GM18519 (cell line): ENCODE results near the gene MYBPH.

Experiments used
- ATAC-seq: cut with Tn5 transposase; IDR thresholded peaks from one replicate; pipeline ENCODE4 v1.9.1; 2021; ENCODE audit warnings: mild to moderate bottlenecking, moderate library complexity; ENCODE audit not compliant: unreplicated experiment, low FRiP score

MYBPH gene

GRCh38 chr1:203175237-203175826, at the start of gene MYBPH:
TSS of gene MYBPH (minus strand) at chr1:203175826. CDS start at chr1:203175755, 71 bp downstream.
- ATAC-seq: no peak

- no peak for ATAC-seq
These were observed 49.4 kb upstream of the MYBPH start for GRCh38 chr1:203225071-203225470.

DNA sequence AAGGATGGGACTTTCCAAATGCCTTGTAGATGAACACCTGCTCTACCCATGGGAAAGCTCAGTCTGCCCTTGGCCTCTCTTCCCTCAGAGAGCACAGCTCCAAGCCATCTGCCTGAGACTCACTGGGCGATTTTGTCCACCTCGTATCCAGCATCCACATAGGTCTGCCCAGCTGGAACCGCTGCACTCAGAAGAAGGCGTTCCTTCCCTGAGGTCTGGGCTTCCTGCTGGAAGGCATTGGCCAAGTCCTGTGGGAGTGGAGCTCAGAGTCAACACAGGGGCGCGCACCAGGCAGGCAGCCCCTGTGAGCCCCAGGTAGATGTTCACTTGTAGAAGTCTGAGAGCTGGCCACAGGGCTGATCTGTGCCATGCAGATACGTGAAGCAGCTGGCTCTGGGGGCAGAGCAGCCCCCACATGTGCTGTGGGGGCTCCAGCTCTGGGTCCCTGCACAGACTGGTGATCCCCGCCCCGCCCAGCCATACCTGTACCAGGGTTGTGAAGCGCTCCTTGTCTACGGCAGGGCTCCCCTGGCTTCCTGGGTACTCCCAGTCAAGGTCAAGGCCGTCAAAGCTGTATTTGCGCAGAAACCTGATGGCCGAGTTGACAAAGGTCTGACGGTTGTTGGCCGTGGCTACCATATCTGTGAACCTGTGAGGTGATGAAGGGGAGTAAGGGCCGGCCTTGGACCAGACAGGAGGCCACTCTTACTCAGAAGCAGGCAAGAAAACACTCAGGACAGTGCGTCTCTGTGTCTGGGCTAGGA, 47.6 kb upstream of the MYBPH start:
- ATAC-seq: no peak

- no peak for ATAC-seq
These were observed 44.3 kb upstream of the MYBPH start for GRCh38 chr1:203219934-203220333.

GRCh38 chr1:203219171-203219570, 43.5 kb upstream of the MYBPH start:
- ATAC-seq: no peak

DNA sequence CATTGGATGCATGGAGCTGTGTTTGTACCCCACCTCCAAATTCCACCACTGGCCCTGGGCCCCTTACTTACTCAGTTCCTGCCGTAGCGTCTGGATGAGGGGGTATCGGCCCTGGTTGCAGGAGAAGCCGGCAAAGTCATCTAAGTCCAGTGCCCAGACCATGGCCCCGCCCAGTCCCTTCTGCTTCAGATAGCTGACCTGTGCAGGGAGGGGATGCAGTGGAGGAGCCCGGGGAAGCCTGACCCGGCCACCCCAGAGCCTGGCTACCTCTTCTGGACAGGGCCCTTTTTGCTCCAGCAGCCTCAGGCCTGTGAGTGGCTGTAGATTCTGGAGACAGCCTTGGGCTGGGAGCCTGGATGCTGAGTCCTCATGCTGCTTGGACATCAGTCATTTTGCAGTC, 42.0 kb upstream of the MYBPH start:
- no peak for ATAC-seq

GRCh38 chr1:203217139-203217655, 41.6 kb upstream of the MYBPH start:
- ATAC-seq: no peak

GRCh38 chr1:203216274-203217138, 40.9 kb upstream of the MYBPH start:
- no peak for ATAC-seq

DNA sequence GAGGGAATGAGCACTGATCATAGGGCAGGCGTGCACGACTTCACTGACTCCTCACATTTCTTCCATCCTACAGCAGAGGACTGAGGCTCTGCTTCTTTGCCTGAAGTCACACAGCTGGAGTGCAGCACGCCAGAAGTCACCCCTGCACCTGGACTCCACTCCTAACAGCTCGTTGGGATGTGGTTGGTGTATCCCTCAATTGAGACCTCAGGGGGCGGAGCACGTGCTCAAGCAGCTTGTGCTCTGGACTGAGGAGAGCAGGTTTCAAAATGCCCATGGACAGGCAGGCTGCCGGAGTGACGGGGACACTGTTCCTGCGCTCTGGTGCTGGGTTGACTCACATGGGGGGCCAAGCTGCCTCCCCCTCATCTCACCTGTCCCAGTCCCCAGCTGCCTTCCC, 39.9 kb upstream of the MYBPH start:
- no peak for ATAC-seq

- ATAC-seq: no peak
These were observed 39.2 kb upstream of the MYBPH start for GRCh38 chr1:203214871-203215270.

DNA sequence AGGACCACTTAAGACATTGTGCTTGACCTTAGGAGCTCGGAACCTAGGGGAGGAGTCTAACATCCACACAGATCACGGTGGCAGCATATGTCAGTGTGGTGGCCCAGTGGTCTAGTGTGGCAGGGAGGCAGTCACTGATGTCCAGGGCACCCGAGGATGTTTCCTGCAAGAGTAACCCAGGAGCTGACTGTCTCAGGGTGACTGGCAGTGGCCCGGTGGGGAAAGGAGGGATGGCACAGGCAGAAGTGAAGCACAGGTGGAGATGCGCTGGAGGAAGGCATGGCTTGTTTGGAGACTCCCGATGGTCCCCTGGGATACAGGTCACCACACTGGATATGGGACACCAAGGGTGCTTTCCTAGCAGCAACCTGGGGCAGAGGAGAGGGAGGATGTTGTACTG, 37.5 kb upstream of the MYBPH start:
- no peak for ATAC-seq

DNA sequence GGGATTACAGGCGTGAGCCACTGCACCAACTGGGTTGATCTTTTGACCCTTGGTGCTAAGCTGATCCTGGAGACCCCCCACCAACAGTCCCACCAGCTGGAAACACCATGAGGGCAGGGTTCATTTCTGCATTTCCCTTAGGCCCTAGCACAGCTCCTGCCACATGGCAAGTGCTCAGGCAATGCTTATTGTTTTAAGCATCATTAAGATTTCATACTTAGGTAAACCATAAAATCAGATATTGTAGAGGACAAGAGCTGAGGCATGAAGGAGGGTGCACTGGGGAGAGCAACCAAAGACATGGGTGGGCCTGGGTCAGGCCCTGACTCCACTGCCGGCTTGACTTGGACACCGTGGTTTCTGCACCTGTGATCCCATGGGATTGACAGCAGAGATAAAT, 36.2 kb upstream of the MYBPH start:
- no peak for ATAC-seq

GRCh38 chr1:203210988-203211387, 35.4 kb upstream of the MYBPH start:
- no peak for ATAC-seq

DNA sequence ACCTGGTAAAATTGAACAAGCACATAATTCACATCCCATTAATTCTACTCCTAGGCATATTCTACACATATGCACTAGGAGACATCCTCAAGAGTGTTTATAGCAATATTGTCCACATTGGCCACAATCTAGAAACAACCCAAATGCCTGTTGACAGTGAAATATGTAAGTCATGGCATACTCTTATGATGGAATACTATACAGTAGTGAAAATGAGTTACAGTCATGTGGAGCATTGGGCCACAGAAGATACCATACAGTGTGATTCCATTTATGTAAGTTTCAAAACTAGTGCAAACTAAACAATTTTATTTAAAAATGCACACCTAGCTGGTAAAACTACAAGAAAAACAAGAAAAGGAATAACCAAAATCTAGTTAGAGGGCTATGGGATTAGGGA, 34.7 kb upstream of the MYBPH start:
- ATAC-seq: no peak

- no peak for ATAC-seq
These were observed 32.6 kb upstream of the MYBPH start for GRCh38 chr1:203208181-203208580.

GRCh38 chr1:203207751-203208150, 32.1 kb upstream of the MYBPH start:
- ATAC-seq: no peak

DNA sequence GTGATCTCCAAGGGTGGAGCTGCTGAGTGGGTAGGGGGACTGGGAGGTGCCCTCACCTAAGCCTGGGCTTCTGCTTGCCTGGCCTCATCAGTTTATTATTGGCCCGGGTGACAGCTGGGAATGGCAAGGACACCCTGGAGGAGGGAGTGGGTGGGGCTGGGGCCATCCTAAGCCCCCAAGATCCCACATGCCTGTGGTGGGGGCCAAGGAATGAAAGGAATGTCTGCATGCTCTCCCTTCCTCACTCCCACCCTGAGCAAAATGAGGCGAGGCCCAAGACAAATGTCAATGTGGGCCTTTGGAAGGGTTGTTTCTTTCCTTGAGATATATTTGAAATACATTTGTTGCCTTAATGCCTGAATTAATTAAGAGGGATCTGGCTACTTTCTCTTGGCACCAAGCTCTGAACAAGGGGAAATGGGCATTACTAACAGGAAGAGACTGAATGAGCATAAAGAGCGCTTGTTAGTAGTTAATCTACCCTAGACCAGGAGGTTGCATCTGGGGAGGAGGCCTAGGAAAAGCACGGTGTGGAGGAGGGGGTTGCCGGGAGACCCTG, 30.6 kb upstream of the MYBPH start:
- no peak for ATAC-seq

- ATAC-seq: no peak
These were observed 29.1 kb upstream of the MYBPH start for GRCh38 chr1:203204756-203205155.

- ATAC-seq: no peak
These were observed 27.0 kb upstream of the MYBPH start for GRCh38 chr1:203202431-203203245.
